GM12878 (cell line): ENCODE measurements around the gene ITPR2. TPM values are rescaled to one million over a fixed set of nuclear protein-coding genes. Genes with fewer than 3 reads are reported as not detected.

Source experiments
- ATAC-seq: fragments of 200-7000 bp; cut with Tn5 transposase; 3 replicates; pipeline ENCODE4 v1.9.1; 2020; ENCODE audit warnings: mild to moderate bottlenecking, moderate library complexity
- BruUV-seq: library from RNA; stranded (reverse); fragments of 400-500 nt; replicated peaks from 2 replicates; lab custom pipeline; 2021; lab: Mats Ljungman, UMichigan
- CTCF ChIA-PET: fragments of 300-600 bp; sonication (Branson Sonifier 250); formaldehyde crosslinking; extraction: SDS; loops from one replicate; lab custom pipeline; 2021; ENCODE audit warnings: inconsistent platforms; lab: Yijun Ruan, JAX
- POLR2A ChIA-PET: fragments of 350-600 bp; formaldehyde crosslinking; extraction: SDS; loops from one replicate; lab custom pipeline; 2021; ENCODE audit warnings: inconsistent platforms; lab: Charles Lee
- RAD21 ChIA-PET: fragments of 300-600 bp; sonication (Branson Sonifier 250); formaldehyde crosslinking; loops from one replicate; lab custom pipeline; 2023; ENCODE audit warnings: antibody characterized with exemption; ENCODE audit not compliant: unreplicated experiment; lab: Charles Lee
- SMC1A ChIA-PET: fragments of 300-600 bp; sonication (Branson Sonifier 250); formaldehyde crosslinking; loops from one replicate; lab custom pipeline; 2023; ENCODE audit not compliant: unreplicated experiment, uncharacterized antibody; lab: Charles Lee
- DNase-seq: peaks from one replicate; pipeline ENCODE4 v3.0.0-alpha.2; 2011; ENCODE audit warnings: low read depth, low spot score
- FAIRE-seq: peaks from 3 replicates; lab custom pipeline; 2011; peaks lifted over from hg19 to GRCh38; lab: Jason Lieb, UNC
- H2AFZ ChIP-seq: 2 replicates; pipeline ENCODE4 v1.6.0; 2011; ENCODE audit warnings: low read depth, low read length, control low read depth; ENCODE audit not compliant: control insufficient read depth
- H3K27ac ChIP-seq: 2 replicates; pipeline ENCODE4 v1.5.1; 2011; ENCODE audit warnings: control low read depth; ENCODE audit not compliant: control insufficient read depth, insufficient read depth
- H3K27me3 ChIP-seq, 2 experiments: replicated peaks in 1 of 2; 2 replicates each; pipeline versions ENCODE4 v1.6.0 to v1.6.1; 2011; ENCODE audit warnings: low read length in 1 of 2; ENCODE audit not compliant: control insufficient read depth in 2 of 2, insufficient read depth in 2 of 2
- H3K36me3 ChIP-seq, 2 experiments: 2 replicates each; pipeline ENCODE4 v1.5.1; 2011; ENCODE audit warnings: low read length in 1 of 2; ENCODE audit not compliant: control insufficient read depth in 2 of 2, insufficient read depth in 2 of 2
- H3K4me1 ChIP-seq: 2 replicates; pipeline ENCODE4 v1.6.1; 2011; ENCODE audit warnings: mild to moderate bottlenecking, low read length, moderate library complexity, mixed read lengths; ENCODE audit not compliant: control insufficient read depth, insufficient read depth
- H3K4me2 ChIP-seq: 2 replicates; pipeline ENCODE4 v1.6.0; 2011; ENCODE audit warnings: control low read depth; ENCODE audit not compliant: control insufficient read depth, insufficient read depth
- H3K4me3 ChIP-seq: fragments of 200-600 bp; sonication (generic); 2 replicates; pipeline ENCODE4 v1.5.1; 2016
- H3K79me2 ChIP-seq: 2 replicates; pipeline ENCODE4 v1.6.0; 2011; ENCODE audit warnings: low read length; ENCODE audit not compliant: control insufficient read depth, insufficient read depth
- H3K9ac ChIP-seq: 2 replicates; pipeline ENCODE4 v1.8.0; 2011; ENCODE audit warnings: low read length, control low read depth, mixed read lengths; ENCODE audit not compliant: control insufficient read depth, insufficient read depth
- H3K9me3 ChIP-seq: replicated peaks from 3 replicates; pipeline ENCODE4 v1.5.1; 2011; ENCODE audit warnings: mild to moderate bottlenecking, low read length; ENCODE audit not compliant: control insufficient read depth, insufficient read depth
- H4K20me1 ChIP-seq: 2 replicates; pipeline ENCODE4 v1.6.0; 2011; ENCODE audit not compliant: control insufficient read depth, insufficient read depth
- BHLHE40 ChIP-seq, 2 experiments: fragments of 450-650 bp in 1 of 2; IDR thresholded peaks; 2 replicates each; pipeline ENCODE4 v1.6.1; 2011 to 2017; ENCODE audit warnings: low read depth in 2 of 2, borderline replicate concordance in 1 of 2, improper control_type of control experiment in 1 of 2, low read length in 1 of 2, mild to moderate bottlenecking in 1 of 2
- EED ChIP-seq: sonication (generic); IDR thresholded peaks from 2 replicates; pipeline ENCODE4 v1.6.1; 2016; ENCODE audit warnings: antibody characterized with exemption, low read depth
- ELK1 ChIP-seq: IDR thresholded peaks from 2 replicates; pipeline ENCODE4 v1.6.1; 2012; ENCODE audit warnings: low read depth, low read length, improper control_type of control experiment
- GATAD2B ChIP-seq: fragments of 450-650 bp; conservative IDR thresholded peaks from 2 replicates; pipeline ENCODE4 v1.6.1; 2017; ENCODE audit warnings: low read depth, mild to moderate bottlenecking, moderate library complexity
- KLF5 ChIP-seq: fragments of 450-650 bp; IDR thresholded peaks from 2 replicates; pipeline ENCODE4 v1.6.1; 2014; ENCODE audit warnings: mild to moderate bottlenecking; ENCODE audit not compliant: partially characterized antibody
- MTA2 ChIP-seq: fragments of 450-650 bp; IDR thresholded peaks from 2 replicates; pipeline ENCODE4 v1.6.1; 2016; ENCODE audit warnings: low read depth, mild to moderate bottlenecking, moderate library complexity
- MTA3 ChIP-seq: IDR thresholded peaks from 2 replicates; pipeline ENCODE4 v1.6.1; 2012; ENCODE audit warnings: low read length, inconsistent platforms, borderline replicate concordance
- POU2F2 ChIP-seq: IDR thresholded peaks from 3 replicates; pipeline ENCODE4 v1.6.1; 2011; ENCODE audit warnings: low read depth, mild to moderate bottlenecking, low read length, borderline replicate concordance
- RB1 ChIP-seq: fragments of 450-650 bp; formaldehyde crosslinking; IDR thresholded peaks from 2 replicates; pipeline ENCODE4 v1.6.1; 2017; ENCODE audit warnings: mild to moderate bottlenecking, borderline replicate concordance
- REST ChIP-seq: IDR thresholded peaks from 2 replicates; pipeline ENCODE4 v1.6.1; 2012; ENCODE audit warnings: mild to moderate bottlenecking, low read depth, low read length
- SPI1 ChIP-seq: IDR thresholded peaks from 2 replicates; pipeline ENCODE4 v1.6.1; 2011; ENCODE audit warnings: low read depth, mild to moderate bottlenecking, low read length, moderate library complexity, borderline replicate concordance; ENCODE audit not compliant: insufficient read depth
- WGBS: methylation state at CpG from one replicate; pipeline ENCODE4 v1.1.6; 2016; ENCODE audit warnings: low lambda C conversion rate; ENCODE audit not compliant: insufficient replicate concordance, insufficient coverage; ENCODE audit errors: missing lambda C conversion rate; 5-methylcytosine and 5-hydroxymethylcytosine counted together
- in situ Hi-C: fragments of 300-500 bp; cut with MboI; formaldehyde crosslinking; loops from 9 replicates; pipeline ENCODE4 v1.14.3; 2018; ENCODE audit warnings: mixed read lengths
- intact Hi-C: fragments of 100-400 bp; cut with micrococcal nuclease; formaldehyde crosslinking; loops from one replicate; pipeline ENCODE4 v1.14.2; 2022; ENCODE audit not compliant: unreplicated experiment
- polyA plus RNA-seq, 11 experiments: library from polyadenylated mRNA; depleted of rRNA in 4 of 11; unstranded in 6 of 11; stranded (reverse) in 5 of 11; fragments of >200 nt; fragmentation: Nextera tagmentation in 4 of 11; fragmentation: Illumina TruSeq in 1 of 11; extraction: Ambion mirVana in 4 of 11; extraction: Trizol in 1 of 11; gene quantifications; 1 replicate in 1 of 11; 2 replicates in 10 of 11; pipeline versions ENCODE4 v1.2.1 to v1.2.3, GENCODE V29; 2011 to 2016; ENCODE audit warnings: inconsistent platforms in 2 of 11, missing spikeins in 2 of 11, low read depth in 1 of 11
- total RNA-seq, 4 experiments: library from RNA; depleted of rRNA in 3 of 4; stranded (reverse); fragments of >200 nt in 3 of 4; fragmentation: Illumina TruSeq in 1 of 4; extraction: Trizol in 1 of 4; gene quantifications; 2 replicates each; pipeline versions ENCODE4 v1.2.1 to v1.2.3, GENCODE V29; 2013 to 2021

ITPR2 gene
- total and polyA plus RNA-seq, 10 of the 15 experiments (the other 5 are each of a cell fraction or from before 2014, with no cell fraction given): 7.5 to 76.2 (median 47.1) TPM

GRCh38 chr12:26704684-26705460 lies 128.1 kb downstream of the ITPR2 start:
- ATAC-seq (no peak), DNase-seq (no peak)
- H3K27me3 ChIP-seq: no peaks in the 10 kb centered on the region

GRCh38 chr12:26704214-26704613 lies 128.8 kb downstream of the ITPR2 start:
- in situ Hi-C loops (no loop called here), intact Hi-C loops (no loop called here)
- BruUV-seq: no TSS peak
- Histone ChIP-seq H3K27ac (no peak overlapping the region), H2AFZ (no peak overlapping the region), H3K9ac (no peak overlapping the region), H3K79me2 (no peaks in the 10 kb centered on the region), H3K27me3 (no peaks in the 10 kb centered on the region), H3K9me3 (no peaks in the 10 kb centered on the region; the same call in 2 of the 3 replicates), H3K4me2 (no peak overlapping the region), H4K20me1 (no peaks in the 10 kb centered on the region), H3K4me3 (no peak overlapping the region), H3K36me3 (peaks cover 1 to 9% of the 10 kb centered on the region in 2 experiments; a peak in 2 of 4 replicates), H3K4me1 (no peaks in the 10 kb centered on the region)
- ATAC-seq (no peak), FAIRE-seq (no peak), DNase-seq (no peak)
- ChIA-PET POLR2A (no interaction called here), RAD21 (interaction anchor here (0.6 kb wide), 1 partner anchor 25 kb away, joined by 3 read pairs; no protein-coding TSS in a partner anchor), CTCF (interaction anchor here (0.6 kb wide), 1 partner anchor 11 kb away, joined by 3 read pairs; no protein-coding TSS in a partner anchor), SMC1A (interaction anchor here (0.6 to 1.3 kb wide), 3 partner anchors 9 to 269 kb away, joined by 3 to 4 read pairs (median 3); no protein-coding TSS in a partner anchor)
- 100% methylated on average over 1 of the region's 1 CpG for WGBS
- TF ChIP-seq GATAD2B (no peak), POU2F2 (no peak), MTA3 (no peak), MTA2 (no peak), REST (no peak), BHLHE40 (IDR thresholded peaks at IDR 0.05; ENCODE audit: borderline replicate concordance in 1 of 2, low read depth in 2 of 2, low read length in 1 of 2) (no peak), ELK1 (no peak), RB1 (no peak)

More at GRCh38 chr12:26704684-26705460, 128.1 kb downstream of the ITPR2 start:
- ChIA-PET POLR2A (no interaction called here), SMC1A (interaction anchor here (0.8 to 1.0 kb wide), 2 partner anchors 9 to 180 kb away, joined by 3 read pairs; no protein-coding TSS in a partner anchor), RAD21 (no interaction called here)
- no peaks in the 10 kb centered on the region for H4K20me1 ChIP-seq
- WGBS: 92% methylated on average over 2 of the region's 2 CpGs
- no peak overlapping the region for H3K27ac ChIP-seq
- H3K4me1 ChIP-seq: no peaks in the 10 kb centered on the region
- no peak overlapping the region for H3K4me3 ChIP-seq
- no peak overlapping the region for H3K4me2 ChIP-seq
- TSS peak; percentile 17 for BruUV-seq
- H2AFZ ChIP-seq: no peak overlapping the region
- H3K36me3 ChIP-seq: peaks cover 1 to 10% of the 10 kb centered on the region in 2 experiments; a peak in 2 of 4 replicates
- no peak for FAIRE-seq
- intact Hi-C loops: no loop called here
- no peak overlapping the region for H3K9ac ChIP-seq
- in situ Hi-C loops: no loop called here
- peak; percentile 81 for TF ChIP-seq SPI1
- TF ChIP-seq EED: 0 out of 2 replicates have a peak, but pooled peaks have one; percentile 32
- TF ChIP-seq KLF5: no peak
- TF ChIP-seq, all 136 proteins: peak for 2
- Histone ChIP-seq H3K79me2 (no peaks in the 10 kb centered on the region), H3K9me3 (no peaks in the 10 kb centered on the region; the same call in 2 of the 3 replicates)
- CTCF ChIA-PET: no interaction called here
